ENCODE data around the gene HAVCR1.

DNA sequence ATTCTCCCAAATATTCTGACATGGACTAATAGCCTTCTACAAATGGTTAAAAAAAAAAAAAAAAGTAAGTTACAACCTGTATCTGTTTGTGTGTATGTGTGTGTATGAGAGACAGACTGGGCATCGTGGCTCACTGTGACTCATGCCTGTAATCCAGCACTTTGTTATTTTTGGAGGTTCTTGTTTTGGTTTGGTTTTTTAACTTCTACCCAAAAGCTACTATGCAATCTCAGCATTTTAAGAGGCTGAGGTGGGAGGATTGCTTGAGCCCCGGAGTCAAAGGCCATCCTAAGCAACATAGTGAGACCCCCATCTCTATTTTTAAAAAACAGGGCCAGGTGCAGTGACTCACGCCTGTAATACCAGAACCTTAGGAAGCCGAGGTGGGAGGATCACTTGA, 17.6 kb upstream of the HAVCR1 start:
- TF ChIP-seq POLR2AphosphoS5 (IDR thresholded peaks at IDR 0.05; ENCODE audit: low read depth, low read length) (no peak), POLR2A (IDR thresholded peaks at IDR 0.05; ENCODE audit: low read depth, low read length) (no peak)
